ENCODE measurements around the gene CLDN7. TPM values are rescaled to one million over a fixed set of nuclear protein-coding genes. Genes with fewer than 3 reads are reported as not detected.
A peak's percentile ranks its signal among the peaks of the same experiment; 100 is the strongest.

Gene CLDN7
- polyA plus RNA-seq, 6 donors from 2014 or later = 2.9 to 6.9 (median 4.8) TPM; not detected in 1

DNA sequence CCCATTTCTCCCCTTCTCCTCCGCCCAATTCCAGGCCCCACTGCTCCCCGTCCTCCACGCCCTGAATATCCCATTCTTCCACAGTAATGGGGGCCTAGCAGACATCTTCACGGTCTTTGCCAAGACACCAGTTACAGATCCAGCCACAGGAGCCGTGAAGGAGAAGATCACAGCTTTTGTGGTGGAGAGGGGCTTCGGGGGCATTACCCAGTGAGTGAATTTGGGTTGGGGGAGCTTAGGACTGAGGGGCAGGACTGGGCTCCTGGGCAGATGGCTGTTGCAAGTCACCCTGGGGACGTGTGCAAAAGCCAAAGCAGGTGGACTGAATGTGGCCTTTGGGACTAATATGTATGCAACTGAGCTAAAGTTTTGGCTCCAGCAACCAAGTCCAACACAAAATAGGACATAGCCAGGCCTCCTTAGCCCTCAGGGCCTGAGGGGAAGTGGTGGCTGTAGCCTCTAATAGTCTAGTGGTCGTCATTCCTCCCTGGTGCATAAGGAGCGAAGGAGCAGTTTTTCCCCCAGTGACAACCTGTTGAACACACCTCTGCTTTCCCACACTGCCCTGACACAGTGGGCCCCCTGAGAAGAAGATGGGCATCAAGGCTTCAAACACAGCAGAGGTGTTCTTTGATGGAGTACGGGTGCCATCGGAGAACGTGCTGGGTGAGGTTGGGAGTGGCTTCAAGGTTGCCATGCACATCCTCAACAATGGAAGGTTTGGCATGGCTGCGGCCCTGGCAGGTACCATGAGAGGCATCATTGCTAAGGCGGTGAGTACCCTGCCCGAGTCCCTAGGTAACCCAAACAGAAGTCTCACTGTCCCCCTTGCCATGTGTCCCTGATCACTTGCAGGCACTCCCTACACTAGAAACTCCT lies 39.9 kb downstream of the CLDN7 start:
- Mint-ChIP-seq H3K9me3 (no peaks in the 10 kb centered on the region), H3K4me1 (peaks cover 26 to 45% (median 36%) of the 10 kb centered on the region in 3 donors), H3K4me3 (peak overlapping the region in 3 of 8 donors; percentile 59 to 91 (median 74)), H3K36me3 (no peaks in the 10 kb centered on the region), H3K27ac (no peak overlapping the region), H3K27me3 (no peaks in the 10 kb centered on the region)
- no peak for ATAC-seq (ENCODE audit: low read depth in 2 of 2)
- no peak for DNase-seq

GRCh38 chr17:7221278-7222092 lies 40.8 kb downstream of the CLDN7 start:
- Mint-ChIP-seq H3K4me1 (peaks cover 27 to 50% (median 41%) of the 10 kb centered on the region in 3 donors), H3K9me3 (no peaks in the 10 kb centered on the region), H3K36me3 (no peaks in the 10 kb centered on the region), H3K27me3 (no peaks in the 10 kb centered on the region), H3K27ac (peak overlapping the region in 4 of 6 donors; percentile 62 to 91 (median 78)), H3K4me3 (peak overlapping the region; percentile 74 to 97 (median 92))
- DNase-seq = no peak
- ATAC-seq (ENCODE audit: low read depth in 2 of 2) = no peak

- no peaks in the 10 kb centered on the region for H3K27me3 Mint-ChIP-seq
- peak overlapping the region; percentile 69 to 92 (median 83) for H3K27ac Mint-ChIP-seq
- peaks cover 35 to 57% (median 47%) of the 10 kb centered on the region in 3 donors for H3K4me1 Mint-ChIP-seq
- no peaks in the 10 kb centered on the region for H3K9me3 Mint-ChIP-seq
- DNase-seq (peak; percentile 60), ATAC-seq (ENCODE audit: low read depth in 2 of 2) (peak; percentile 57 to 60)
- peak overlapping the region; percentile 86 to 97 (median 94) for H3K4me3 Mint-ChIP-seq
- no peaks in the 10 kb centered on the region for H3K36me3 Mint-ChIP-seq
Observed at GRCh38 chr17:7220593-7221277, 41.5 kb downstream of the CLDN7 start.

DNA sequence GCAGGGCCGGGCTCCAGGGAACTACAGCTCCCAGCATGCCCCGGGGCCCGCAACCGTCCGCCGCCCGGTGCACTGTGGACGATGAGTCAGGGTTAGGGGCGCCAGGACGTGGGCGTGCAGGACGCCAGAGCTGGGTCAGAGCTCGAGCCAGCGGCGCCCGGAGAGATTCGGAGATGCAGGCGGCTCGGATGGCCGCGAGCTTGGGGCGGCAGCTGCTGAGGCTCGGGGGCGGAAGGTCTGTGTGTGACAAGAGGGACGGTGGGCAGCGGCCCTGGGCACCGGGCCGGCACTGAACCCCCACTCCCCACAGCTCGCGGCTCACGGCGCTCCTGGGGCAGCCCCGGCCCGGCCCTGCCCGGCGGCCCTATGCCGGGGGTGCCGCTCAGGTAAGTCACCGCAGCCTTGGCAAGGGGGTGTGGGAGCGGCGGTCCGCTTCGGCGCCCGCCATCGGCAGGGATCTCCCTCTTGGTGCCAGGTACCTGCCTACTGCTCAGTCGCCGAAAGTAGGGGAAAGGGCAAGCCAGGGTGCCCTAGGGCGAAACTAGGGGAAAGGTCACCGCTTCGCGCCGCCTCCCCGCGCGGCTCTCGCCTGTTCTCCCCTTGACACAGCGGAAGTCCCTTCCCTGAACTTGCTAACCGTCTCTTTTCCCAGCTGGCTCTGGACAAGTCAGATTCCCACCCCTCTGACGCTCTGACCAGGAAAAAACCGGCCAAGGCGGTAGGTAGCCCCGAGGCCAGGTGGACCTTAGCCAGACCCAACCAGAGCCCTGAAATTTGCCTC lies 42.3 kb downstream of the CLDN7 start, which contains the start of the genes ACADVL and DLG4:
TSS of gene ACADVL (plus strand) at position 127 of the 781 bp plus-strand sequence. CDS start at position 174, 47 bp downstream.
TSS of gene DLG4 (minus strand) at position 25 of the 781 bp plus-strand sequence.
- Mint-ChIP-seq H3K36me3 (no peaks in the 10 kb centered on the region), H3K27me3 (no peaks in the 10 kb centered on the region), H3K27ac (peak within 1 kb of the TSS; percentile 62 to 96 (median 94)), H3K4me3 (peak within 1 kb of the TSS; percentile 88 to 97 (median 94)), H3K9me3 (no peaks in the 10 kb centered on the region), H3K4me1 (peaks cover 37 to 61% (median 51%) of the 10 kb centered on the region in 3 donors)
- ATAC-seq (ENCODE audit: low read depth in 2 of 2) (peak; percentile 71 to 72), DNase-seq (peak; percentile 65)

- Mint-ChIP-seq H3K9me3 (no peaks in the 10 kb centered on the region), H3K36me3 (no peaks in the 10 kb centered on the region), H3K27ac (peak overlapping the region; percentile 62 to 96 (median 94)), H3K4me1 (peaks cover 44 to 68% (median 58%) of the 10 kb centered on the region in 3 donors), H3K27me3 (no peaks in the 10 kb centered on the region), H3K4me3 (peak overlapping the region; percentile 88 to 97 (median 94))
- ATAC-seq (ENCODE audit: low read depth in 2 of 2) (no peak), DNase-seq (no peak)
Observed at GRCh38 chr17:7219229-7219811, 43.0 kb downstream of the CLDN7 start.

DNA sequence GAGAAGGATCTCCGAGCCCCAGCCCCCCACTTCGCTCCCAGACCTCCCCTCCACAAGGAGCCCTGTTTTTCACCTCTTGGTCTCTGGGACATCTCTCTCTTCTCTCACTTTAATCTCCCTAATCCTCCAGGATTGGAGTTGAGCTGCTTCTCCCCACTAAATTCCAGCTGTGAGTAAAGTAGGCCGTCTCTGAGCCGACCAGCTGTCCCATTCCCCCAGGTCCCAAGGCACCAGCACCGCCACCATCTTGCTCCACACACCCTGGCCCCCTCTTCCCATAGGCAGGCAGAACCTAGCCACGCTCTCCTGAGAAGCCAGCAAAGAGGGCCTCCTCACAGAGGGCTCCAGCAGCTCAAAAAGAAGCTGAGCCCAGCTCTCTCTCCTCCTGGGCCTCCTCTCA lies 43.5 kb downstream of the CLDN7 start:
- Mint-ChIP-seq H3K27me3 (no peaks in the 10 kb centered on the region), H3K4me1 (peaks cover 50 to 73% (median 64%) of the 10 kb centered on the region in 3 donors), H3K27ac (peak overlapping the region in 3 of 6 donors; percentile 52 to 91 (median 85)), H3K36me3 (no peaks in the 10 kb centered on the region), H3K9me3 (no peaks in the 10 kb centered on the region), H3K4me3 (peak overlapping the region; percentile 14 to 97 (median 91))
- ATAC-seq (ENCODE audit: low read depth in 2 of 2) = no peak
- no peak for DNase-seq

GRCh38 chr17:7218166-7218565 lies 44.1 kb downstream of the CLDN7 start:
- peaks cover 55 to 79% (median 69%) of the 10 kb centered on the region in 3 donors for H3K4me1 Mint-ChIP-seq
- peak overlapping the region; percentile 47 to 97 (median 72) for H3K4me3 Mint-ChIP-seq
- DNase-seq = no peak
- ATAC-seq (ENCODE audit: low read depth in 2 of 2) = no peak
- peak overlapping the region in 3 of 6 donors; percentile 20 to 75 (median 70) for H3K27ac Mint-ChIP-seq
- no peaks in the 10 kb centered on the region for H3K9me3 Mint-ChIP-seq
- no peaks in the 10 kb centered on the region for H3K27me3 Mint-ChIP-seq
- H3K36me3 Mint-ChIP-seq = no peaks in the 10 kb centered on the region

- Mint-ChIP-seq H3K4me1 (peaks cover 55 to 79% (median 69%) of the 10 kb centered on the region in 3 donors), H3K4me3 (peak overlapping the region in 7 of 8 donors; percentile 47 to 97 (median 81)), H3K27me3 (peaks cover 0 to 2% (median 0%) of the 10 kb centered on the region in 3 donors), H3K36me3 (no peaks in the 10 kb centered on the region), H3K27ac (peak overlapping the region in 3 of 6 donors; percentile 6 to 88 (median 70)), H3K9me3 (no peaks in the 10 kb centered on the region)
- DNase-seq (no peak), ATAC-seq (ENCODE audit: low read depth in 2 of 2) (no peak)
Observed at GRCh38 chr17:7217113-7217987, 44.9 kb downstream of the CLDN7 start.

GRCh38 chr17:7216242-7217112 lies 45.8 kb downstream of the CLDN7 start:
- Mint-ChIP-seq H3K9me3 (no peaks in the 10 kb centered on the region), H3K27me3 (peaks cover 0 to 10% (median 0%) of the 10 kb centered on the region in 3 donors), H3K4me1 (peaks cover 55 to 71% (median 69%) of the 10 kb centered on the region in 3 donors), H3K27ac (peak overlapping the region; percentile 13 to 98 (median 50)), H3K4me3 (peak overlapping the region in 5 of 8 donors; percentile 8 to 81 (median 65)), H3K36me3 (no peaks in the 10 kb centered on the region)
- no peak for ATAC-seq (ENCODE audit: low read depth in 2 of 2)
- DNase-seq = no peak

DNA sequence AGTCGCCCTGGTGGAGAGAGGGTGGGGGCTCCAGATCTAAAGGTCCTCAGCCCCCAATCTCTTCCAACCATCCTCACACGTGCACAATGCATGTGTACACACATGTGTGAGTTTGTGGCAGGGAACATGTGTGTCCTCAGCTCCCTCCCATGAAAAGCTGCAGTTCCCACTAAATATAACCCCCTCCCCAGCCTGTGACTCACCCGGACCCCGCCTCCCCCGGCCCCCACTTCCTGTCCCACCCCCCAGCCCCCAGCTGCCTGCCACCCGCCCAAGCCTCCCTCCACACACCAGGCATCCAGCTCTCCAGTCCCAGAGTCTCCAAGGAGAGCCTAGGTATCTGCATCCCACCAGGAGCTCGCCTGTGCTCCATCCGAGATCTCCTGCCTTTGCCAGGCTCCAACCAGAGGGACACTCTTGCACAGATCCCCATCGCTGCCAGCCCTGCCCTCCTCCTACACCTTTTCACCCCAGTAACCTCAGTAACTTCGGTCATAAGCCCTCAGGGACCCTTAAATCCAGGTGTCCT lies 46.6 kb downstream of the CLDN7 start:
- Mint-ChIP-seq H3K27ac (peak overlapping the region in 5 of 6 donors; percentile 5 to 98 (median 50)), H3K4me3 (peak overlapping the region in 4 of 8 donors; percentile 8 to 80 (median 54)), H3K9me3 (no peaks in the 10 kb centered on the region), H3K4me1 (peaks cover 47 to 63% (median 62%) of the 10 kb centered on the region in 3 donors), H3K36me3 (no peaks in the 10 kb centered on the region), H3K27me3 (peaks cover 0 to 10% (median 0%) of the 10 kb centered on the region in 3 donors)
- ATAC-seq (ENCODE audit: low read depth in 2 of 2) (no peak), DNase-seq (no peak)

All from naive B cell (primary cell).